NB4 (cell line): ENCODE measurements around the gene ATG2B.

Source experiments
- POLR2A ChIP-seq: IDR thresholded peaks from 2 replicates; pipeline ENCODE4 v1.6.1; 2011; ENCODE audit warnings: mild to moderate bottlenecking; ENCODE audit not compliant: insufficient read length; ENCODE audit errors: extremely low read depth
- TF ChIP-seq, protein P1 (sequence below): IDR thresholded peaks from one replicate; pipeline ENCODE4 v1.5.1; 2012; ENCODE audit warnings: low read depth, low read length

GRCh38 chr14:96238676-96239265 lies 124.4 kb downstream of the ATG2B start:
- TF ChIP-seq, protein P1, sequence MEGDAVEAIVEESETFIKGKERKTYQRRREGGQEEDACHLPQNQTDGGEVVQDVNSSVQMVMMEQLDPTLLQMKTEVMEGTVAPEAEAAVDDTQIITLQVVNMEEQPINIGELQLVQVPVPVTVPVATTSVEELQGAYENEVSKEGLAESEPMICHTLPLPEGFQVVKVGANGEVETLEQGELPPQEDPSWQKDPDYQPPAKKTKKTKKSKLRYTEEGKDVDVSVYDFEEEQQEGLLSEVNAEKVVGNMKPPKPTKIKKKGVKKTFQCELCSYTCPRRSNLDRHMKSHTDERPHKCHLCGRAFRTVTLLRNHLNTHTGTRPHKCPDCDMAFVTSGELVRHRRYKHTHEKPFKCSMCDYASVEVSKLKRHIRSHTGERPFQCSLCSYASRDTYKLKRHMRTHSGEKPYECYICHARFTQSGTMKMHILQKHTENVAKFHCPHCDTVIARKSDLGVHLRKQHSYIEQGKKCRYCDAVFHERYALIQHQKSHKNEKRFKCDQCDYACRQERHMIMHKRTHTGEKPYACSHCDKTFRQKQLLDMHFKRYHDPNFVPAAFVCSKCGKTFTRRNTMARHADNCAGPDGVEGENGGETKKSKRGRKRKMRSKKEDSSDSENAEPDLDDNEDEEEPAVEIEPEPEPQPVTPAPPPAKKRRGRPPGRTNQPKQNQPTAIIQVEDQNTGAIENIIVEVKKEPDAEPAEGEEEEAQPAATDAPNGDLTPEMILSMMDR, result no peak
- TF ChIP-seq POLR2A, result no peak
